GM18517 (cell line): ENCODE data around the gene DAAM2.

Experiments
- ATAC-seq: cut with Tn5 transposase; IDR thresholded peaks from one replicate; pipeline ENCODE4 v1.9.1; 2021; ENCODE audit warnings: mild to moderate bottlenecking, moderate library complexity; ENCODE audit not compliant: unreplicated experiment

The DAAM2 gene

DNA sequence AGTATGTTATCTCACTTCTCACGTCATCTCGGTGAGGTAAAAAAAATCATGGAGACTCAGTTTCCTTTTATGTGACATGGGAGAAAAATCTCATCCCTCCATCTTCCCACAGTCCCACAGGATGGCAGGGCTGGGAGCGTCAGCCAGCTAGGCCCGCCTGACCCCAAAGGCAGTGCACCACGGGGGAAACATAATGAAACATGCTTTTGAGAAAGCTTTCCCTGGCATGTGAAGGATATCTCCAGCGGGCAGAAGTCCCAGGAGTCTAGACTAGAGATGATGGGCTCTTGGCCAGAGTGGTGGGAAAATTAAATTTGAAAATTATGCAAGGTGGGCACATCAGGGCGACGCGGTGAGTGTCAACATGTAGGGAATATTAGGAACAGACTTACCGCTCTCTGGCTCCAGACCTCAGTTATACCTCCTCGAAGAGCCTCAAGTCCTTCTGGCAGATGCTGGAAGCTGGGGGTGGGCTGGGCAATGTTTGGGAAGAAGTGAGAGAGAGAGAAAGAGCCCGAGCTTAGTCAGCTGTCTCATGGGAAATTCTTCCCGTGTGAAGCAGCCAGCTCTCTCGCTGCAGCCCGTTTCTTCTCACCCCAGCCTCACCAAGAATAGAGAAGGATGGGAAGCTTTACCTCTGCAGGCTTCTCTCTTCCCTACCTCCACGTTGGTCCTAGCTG is 89.8 kb downstream of the DAAM2 start:
- ATAC-seq: no peak

DNA sequence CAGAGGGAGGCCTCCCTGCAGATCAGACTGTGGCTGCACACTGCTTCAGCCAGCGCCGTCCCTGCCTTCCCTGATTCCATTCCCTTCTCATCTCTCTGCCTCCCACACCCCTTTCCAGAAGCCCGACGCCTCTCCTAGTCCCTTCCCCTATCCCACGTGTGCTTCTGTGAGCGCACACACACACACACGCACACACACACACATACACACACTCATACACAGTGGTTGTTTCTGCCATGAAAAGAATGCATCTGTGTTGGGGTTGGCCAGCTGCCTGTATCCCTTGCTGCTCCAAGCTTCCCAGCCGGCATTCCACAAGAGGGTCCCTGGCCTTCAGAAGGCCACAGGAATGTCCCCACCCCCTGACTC is 90.3 kb downstream of the DAAM2 start:
- ATAC-seq: no peak

DNA sequence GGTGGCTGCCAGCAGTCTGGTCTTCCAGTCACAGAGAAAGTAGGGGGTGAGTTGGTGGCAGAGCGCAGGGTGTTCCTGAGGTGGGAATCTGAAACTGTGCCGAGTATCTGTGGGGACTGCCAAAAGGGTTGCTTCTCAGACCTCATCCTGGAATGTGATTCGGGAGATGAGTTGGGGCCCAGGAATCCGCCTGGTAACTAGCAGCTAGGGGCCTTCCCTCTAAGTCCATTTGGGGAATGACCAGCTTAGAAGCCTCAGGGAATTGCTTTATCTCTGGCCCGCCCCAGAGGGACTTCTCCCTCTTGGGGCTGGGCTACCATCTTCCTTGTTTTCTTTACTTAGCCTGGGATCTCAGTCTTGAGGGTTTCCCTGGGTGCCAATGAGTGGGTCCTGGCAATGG is 92.5 kb downstream of the DAAM2 start:
- ATAC-seq: no peak

DNA sequence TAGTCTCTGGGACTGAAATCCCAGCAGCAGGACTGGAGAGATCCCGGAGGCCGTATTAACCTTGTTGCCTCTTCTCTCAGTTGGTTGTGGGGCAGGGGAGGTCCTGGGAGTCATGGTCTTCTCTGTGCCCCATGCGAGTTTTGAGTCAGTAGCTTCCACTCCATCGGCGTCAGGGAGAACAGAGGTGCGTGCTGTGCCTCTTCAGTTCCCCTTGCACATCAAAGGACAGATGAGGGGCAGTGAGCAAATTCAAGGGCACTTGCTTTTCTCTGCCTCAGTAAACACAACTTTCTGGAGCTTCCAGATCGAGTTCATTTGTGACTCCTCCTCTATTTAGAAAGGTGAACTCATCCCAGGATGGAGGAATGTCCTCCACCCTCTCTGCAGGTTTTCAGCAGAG is 93.5 kb downstream of the DAAM2 start:
- no peak for ATAC-seq

DNA sequence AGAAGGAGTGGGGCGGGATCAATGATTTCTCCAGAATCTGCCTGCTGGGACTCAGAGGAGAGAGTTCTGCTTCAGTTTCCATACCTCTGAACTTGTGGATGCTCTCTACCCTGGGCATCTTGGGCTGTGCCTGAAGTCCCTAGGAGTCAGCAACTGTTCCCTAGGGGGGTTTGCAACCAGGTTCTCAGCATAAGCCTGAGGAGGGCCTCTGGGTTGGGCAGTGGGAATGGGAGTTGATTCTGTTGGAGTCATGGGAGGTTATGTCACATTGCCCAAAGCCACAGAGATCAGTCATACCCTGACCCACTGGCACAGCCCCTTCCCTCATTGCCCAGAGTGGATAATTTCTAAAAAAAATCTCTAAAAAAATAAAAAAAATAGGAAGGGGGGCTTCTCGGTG is 94.7 kb downstream of the DAAM2 start:
- ATAC-seq: no peak

DNA sequence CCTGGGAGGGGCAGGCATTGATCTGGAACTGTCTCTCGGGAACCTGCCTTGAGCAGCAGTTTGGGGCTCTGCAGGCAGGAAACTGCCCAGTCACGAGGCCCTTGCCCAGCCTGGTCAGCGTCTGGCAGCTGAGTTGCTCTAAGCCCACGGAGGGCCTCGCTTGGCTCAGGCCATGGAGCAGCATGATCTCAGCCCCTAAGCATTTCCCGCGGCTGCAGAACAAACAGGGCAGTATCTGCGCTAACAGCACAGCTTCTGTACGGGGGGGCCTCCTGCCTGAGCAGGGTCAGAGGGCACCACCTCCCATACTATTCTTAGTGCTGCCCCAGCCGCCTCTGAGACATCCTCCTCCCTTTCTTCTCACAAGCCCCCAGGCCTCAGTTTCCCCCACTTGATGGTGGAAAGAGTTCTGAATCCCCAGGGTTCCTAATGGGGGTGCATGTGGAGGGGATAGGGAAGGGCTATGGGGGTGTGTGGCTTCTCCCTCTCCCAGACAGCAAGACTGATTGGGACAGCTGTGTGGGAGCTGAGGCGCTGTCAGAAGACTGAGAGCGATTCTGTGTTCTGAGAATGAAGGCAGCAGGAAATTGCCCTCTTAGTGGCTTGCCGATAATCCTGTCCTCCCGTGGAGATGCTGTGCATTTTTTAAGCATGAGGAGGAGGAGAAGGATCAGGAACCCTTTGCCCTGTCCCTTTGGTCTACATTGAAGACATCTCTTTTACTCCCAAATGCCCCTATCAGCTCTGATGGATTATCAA is 95.7 kb downstream of the DAAM2 start:
- no peak for ATAC-seq

DNA sequence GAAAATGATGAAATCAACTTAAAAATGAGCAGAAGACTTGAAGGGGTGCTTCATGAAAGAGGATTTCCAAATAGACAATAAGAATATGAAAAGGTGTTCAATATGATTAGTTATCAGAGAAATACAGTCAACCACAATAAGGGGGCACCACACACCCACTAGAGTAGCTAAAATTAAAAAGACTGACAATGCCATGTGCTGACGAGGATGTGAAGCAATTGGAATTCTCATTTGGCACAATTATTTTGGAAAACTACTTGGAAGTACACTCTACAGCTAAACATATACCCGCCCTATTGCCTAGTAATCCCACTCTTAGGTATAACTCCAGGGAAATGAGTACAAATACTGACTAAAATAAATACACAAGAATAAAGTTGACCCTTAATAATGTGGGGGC is 97.1 kb downstream of the DAAM2 start:
- ATAC-seq: no peak

DNA sequence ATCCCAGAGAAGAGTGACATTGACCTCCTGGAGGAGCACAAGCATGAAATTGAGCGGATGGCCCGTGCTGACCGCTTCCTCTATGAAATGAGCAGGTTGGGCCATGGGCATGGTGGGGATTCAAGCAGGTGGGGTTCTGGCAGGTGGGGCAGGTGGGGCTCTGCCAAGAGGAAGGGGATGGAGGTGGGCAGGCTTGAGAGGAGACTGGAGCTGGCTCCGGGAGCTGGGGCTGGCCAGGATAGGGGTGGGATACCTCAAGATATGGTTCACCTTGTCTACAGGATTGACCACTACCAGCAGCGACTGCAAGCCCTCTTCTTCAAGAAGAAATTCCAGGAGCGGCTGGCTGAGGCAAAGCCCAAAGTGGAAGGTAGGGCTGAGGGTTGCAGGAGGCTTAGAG is 99.2 kb downstream of the DAAM2 start:
- ATAC-seq: no peak

DNA sequence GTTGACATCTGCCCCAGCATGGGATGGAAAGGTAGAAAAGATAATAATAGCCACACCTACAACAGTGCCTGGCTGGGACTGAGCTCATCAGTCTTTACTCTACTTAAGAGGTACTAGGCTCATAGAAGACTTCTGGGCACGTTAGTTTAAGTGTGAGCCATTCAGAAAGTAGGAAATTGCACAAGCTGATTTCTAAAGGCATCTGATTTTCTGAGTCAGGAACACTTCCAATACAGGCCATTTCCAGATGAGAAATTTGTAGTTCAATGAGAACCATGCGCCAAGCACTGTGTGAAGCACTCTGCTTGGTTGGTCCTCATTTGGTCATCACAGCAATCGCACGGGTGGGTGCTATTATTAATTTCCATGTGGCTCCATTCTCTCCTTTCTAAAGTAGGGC is 99.8 kb downstream of the DAAM2 start:
- no peak for ATAC-seq

DNA sequence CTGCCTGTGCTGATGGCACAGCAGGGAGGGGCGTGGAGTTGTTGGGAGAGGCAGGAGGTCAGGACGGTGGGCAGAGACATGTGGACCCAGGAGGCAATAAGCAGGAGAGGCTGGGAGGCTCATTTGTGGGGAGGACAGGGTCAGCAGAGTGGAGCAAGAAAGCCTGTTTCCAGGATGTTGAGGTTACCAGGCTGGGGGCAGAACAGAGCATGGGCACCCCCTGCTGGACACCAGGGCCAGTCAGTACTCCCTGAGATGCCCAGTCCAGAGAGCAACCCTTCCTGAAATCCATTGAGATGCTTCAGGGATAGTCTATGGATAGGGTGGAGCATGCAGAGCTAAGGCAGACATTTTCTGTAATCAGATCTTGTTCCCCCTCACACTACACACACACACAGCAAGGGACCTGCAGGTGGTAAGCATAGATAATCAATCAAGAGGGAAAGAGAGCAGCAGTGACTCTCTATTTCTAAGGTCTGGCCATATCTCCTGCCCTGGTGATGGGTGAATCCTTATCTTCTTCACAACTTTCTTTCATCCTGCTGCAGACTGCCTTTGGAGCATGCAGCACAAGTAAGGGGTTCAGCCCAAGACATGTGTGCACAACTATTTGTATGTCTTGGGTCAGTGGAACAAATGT is 100.4 kb downstream of the DAAM2 start:
- no peak for ATAC-seq

DNA sequence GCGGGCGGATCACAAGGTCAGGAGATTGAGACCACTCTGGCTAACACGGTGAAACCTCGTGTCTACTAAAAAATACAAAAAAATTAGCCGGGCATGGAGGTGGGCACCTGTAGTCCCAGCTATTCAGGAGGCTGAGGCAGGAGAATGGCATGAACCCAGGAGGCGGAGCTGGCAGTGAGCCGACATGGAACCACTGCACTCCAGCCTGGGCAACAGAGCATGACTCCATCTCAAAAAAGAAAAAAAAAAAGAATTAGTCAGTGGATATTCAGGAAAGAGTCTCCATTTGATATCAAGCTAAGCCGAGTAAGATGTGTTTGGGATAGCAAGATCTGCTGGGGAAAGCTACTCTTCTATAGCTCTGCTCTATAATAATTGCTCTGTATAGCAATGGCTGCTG is 101.1 kb downstream of the DAAM2 start:
- no peak for ATAC-seq

DNA sequence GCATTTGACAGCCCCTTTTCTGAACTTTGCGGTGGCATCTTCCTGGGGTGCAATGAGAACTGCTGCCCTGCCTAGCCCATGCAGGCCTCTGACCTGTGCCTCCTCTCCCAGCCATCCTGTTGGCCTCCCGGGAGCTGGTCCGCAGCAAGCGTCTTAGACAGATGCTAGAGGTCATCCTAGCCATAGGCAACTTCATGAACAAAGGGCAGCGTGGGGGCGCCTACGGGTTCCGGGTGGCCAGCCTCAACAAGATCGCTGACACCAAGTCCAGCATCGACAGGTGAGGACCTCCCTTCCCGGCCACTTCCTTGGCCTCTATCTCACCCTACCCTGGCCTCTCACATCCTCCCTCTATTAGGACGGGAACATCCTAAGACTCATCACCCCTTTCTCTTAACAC is 104.5 kb downstream of the DAAM2 start:
- no peak for ATAC-seq

DNA sequence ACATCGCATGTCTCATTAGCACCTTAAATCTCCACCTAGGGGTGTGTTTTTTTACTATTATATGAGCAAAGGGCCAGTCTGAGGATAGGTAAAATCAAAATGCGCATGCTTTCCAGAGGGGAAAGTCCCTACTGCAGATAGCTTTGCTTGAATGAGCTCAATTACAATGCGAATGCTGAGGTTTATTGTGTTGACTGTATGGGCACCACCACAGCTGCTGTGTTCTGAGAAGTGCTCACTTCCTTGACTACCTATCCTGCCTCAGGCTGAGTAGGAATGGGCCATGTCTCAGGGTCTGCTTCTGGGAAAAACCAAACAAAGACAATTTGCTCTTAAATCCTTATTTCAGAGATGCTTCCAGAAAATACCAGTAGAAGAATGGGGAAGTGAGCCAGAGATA is 105.5 kb downstream of the DAAM2 start:
- ATAC-seq: no peak

DNA sequence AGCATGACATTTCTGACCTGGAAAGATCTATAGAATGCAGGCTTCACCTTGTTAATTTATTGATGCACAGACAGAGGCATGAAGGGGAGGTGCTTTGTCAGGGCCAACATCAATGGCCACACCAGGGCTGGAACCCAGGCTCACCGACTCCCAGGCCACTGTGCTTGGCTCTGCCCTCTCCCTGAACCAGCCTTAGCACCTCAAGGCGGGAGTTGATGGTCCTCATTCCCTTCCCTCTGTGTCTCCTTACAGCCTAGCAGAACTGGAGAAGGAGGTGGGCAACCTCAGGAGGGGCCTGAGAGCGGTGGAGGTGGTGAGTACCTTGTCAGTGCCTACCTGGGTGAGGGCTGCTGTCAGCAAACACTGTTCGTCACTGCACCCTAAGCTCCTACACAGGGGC is 106.4 kb downstream of the DAAM2 start:
- ATAC-seq: no peak

DNA sequence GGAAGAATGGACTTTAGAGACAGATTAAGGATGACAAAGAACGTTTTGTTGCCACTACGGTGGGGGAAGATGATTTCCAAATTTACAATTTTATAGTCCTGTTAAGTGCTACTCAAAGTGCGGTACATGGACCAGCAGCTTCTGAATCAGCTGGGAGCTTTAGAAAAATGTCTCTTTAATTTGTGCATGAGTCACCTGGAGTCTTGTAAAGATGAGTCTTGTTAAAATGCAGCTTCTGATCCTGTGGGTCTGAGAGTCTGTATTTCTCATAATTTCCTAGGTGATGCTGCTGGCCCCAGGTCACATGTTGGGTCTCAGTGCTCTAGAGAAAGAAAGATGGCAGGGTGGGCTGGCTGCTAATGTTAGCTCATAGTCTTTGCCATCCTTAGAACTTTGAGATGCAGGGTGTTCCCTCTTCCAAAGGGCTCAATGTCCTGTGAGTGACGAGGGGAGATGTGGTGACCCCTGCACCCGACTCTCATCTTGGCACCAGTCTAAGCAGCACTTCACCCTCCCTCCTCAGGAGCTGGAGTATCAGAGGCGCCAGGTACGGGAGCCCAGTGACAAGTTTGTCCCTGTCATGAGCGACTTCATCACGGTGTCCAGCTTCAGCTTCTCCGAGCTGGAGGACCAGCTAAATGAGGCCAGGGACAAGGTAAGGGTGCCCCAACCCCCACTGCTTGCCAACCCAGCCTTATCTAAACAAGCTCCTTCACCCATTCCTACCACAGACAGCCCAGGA is 107.5 kb downstream of the DAAM2 start:
- ATAC-seq: no peak

DNA sequence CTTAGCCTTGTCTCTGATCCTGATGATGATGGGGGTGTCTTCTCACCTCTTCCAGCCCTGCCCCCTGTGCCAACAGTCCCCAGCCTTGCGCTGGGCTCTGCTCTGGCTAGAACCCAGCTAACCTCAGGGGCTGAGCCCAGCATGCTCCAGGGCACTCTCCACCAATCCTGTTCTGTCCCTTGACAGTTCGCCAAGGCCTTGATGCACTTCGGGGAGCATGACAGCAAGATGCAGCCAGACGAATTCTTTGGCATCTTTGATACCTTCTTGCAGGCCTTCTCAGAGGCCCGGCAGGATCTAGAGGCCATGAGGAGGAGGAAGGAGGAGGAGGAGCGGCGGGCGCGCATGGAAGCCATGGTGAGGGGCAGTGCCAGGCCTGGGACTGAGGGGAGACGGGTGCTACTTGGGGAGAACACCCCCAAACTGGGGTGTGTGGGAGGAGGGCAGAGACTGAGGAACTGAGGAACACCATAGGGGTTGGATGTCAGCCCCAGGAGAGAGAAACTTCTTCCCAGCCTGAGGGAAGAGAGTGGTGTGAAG is 109.0 kb downstream of the DAAM2 start:
- ATAC-seq: no peak

DNA sequence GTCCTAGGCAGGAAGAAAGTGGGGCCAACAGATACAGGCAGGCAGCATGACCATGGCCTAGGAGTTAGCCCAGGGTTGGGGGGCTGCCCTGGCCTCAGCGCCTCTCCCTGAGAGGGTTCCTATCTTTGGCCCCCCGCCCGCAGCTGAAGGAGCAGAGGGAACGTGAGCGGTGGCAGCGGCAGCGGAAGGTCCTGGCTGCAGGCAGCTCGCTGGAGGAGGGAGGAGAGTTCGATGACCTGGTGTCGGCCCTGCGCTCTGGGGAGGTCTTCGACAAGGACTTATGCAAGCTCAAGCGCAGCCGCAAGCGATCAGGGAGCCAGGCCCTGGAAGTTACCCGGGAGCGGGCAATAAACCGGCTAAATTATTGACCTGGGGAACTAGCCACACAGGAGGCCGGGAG is 109.5 kb downstream of the DAAM2 start:
- no peak for ATAC-seq

DNA sequence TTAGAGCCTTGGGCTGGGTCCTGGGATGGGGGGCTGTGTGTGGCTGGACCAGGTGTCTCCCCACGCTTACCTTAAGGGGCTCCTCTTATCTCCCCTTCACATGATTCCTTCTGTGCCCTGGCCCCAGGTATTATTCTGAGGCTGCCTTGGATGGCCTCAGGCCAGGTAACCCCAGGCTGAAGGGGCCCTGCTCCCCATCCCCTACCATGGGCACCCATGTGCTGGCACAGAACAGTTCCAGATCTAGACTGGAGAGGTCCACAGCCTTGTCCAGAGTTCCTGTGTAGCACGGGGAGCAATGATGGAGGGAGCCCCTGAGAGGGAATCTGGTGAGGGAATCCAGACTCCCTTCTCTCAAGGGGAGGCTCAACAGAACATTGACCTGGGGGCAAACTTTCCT is 110.0 kb downstream of the DAAM2 start:
- no peak for ATAC-seq

DNA sequence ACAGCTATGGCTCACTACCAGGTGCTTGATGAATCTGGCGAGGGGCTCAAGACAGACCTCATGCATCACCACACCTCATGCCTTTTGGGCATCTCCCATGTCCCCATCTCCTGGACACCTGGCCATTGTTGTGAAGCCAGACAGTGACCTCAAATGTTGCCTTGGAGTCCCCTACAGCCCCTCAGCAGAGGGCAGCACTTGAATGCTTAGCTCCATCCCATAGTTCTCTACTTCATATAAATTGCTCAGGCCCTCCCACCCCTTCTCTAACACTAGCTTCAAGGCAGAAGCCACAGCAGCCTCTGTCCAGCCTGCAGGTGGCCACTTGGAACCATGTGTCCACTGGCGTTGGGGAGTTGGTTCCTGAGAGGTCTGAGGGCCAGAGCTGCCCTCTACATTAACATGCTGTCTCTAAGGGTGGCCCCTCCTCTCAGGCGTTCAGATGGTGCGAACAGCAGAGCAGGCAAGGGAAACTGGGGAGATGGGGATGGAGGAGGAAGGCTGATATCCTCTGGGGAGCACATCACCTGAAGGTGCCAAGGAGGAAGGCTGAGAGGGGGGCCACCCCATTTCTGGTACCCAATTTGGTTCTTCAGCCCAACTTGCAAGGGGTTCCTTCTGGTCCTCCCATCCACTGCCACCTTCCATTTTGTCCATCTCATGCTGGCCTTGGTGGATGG is 110.8 kb downstream of the DAAM2 start:
- ATAC-seq: no peak

DNA sequence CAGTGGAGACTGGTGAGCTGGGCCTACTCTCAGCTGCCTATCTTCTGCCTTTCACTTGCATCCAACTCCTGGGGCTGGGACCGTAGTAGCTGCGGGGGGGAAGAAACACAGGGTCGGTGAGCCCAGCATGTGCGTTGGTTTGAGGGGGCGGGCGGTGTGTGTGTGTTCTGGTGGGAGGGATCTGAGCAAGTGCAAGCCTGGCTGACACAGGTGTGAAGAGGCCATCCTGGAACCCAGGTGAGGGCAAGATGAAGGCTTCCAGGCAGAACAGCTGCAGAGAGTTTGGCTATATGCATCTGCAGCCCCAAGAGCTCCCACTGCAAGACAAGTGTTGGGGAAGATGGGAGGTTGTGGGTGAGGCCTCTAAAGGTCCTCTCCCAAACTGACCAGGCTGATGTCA is 111.5 kb downstream of the DAAM2 start:
- ATAC-seq: no peak
